ENCODE measurements around the gene LPO.

GRCh38 chr17:58291246-58291645, 52.9 kb downstream of the LPO start:
- TF ChIP-seq CTCF (IDR thresholded peaks at IDR 0.05; ENCODE audit: low read depth, low read length, poor library complexity, severe bottlenecking) (no peak), EZH2phosphoT487 (IDR thresholded peaks at IDR 0.05; ENCODE audit: borderline replicate concordance, low read length) (no peak)
